ENCODE results near the gene THAP12. TPM values are rescaled to one million over a fixed set of nuclear protein-coding genes. Genes with fewer than 3 reads are reported as not detected.
A peak's percentile ranks its signal among the peaks of the same experiment; 100 is the strongest.
"Not testable (repeated sequence)": the region's sequence is repeated elsewhere in the genome, so short reads cannot be mapped to it uniquely, and the experiment has no call there.

Gene THAP12
- 77.8 and 80.9 TPM in 2 replicates for total RNA-seq

- peaks cover 13% of the 10 kb centered on the region for H3K36me3 Mint-ChIP-seq (ENCODE audit: low read depth)
- no peaks in the 10 kb centered on the region for H3K9me3 Mint-ChIP-seq
- H3K4me1 Mint-ChIP-seq, result peaks cover 40% of the 10 kb centered on the region
- peak within 1 kb of the TSS; percentile 95 for H3K4me3 Mint-ChIP-seq
- DNase-seq, result peak; percentile 99
- peak within 1 kb of the TSS; percentile 91 for H3K27ac Mint-ChIP-seq
- intact Hi-C loops (cut with micrococcal nuclease), result loop anchor here (1.0 to 10.0 kb wide), 6 partner anchors 10 to 424 kb away; no protein-coding TSS in a partner anchor
- H3K27me3 Mint-ChIP-seq, result no peaks in the 10 kb centered on the region
Measured at GRCh38 chr11:76380977-76381719, at the start of gene THAP12, which contains the start of gene GVQW3. THAP12 (minus strand) TSS chr11:76381132; CDS start chr11:76380836, 296 bp downstream. GVQW3 (plus strand) TSS chr11:76381323; CDS start chr11:76381829, 506 bp downstream.

- peaks cover 16% of the 10 kb centered on the region for H3K27me3 Mint-ChIP-seq
- no peak overlapping the region for H3K4me3 Mint-ChIP-seq
- H3K9me3 Mint-ChIP-seq, result no peaks in the 10 kb centered on the region
- no peaks in the 10 kb centered on the region for H3K36me3 Mint-ChIP-seq (ENCODE audit: low read depth)
- intact Hi-C loops (cut with micrococcal nuclease), result no loop called here
- peaks cover 14% of the 10 kb centered on the region for H3K4me1 Mint-ChIP-seq
- no peak overlapping the region for H3K27ac Mint-ChIP-seq
- no peak for DNase-seq
Measured at GRCh38 chr11:76426660-76427059, 45.7 kb upstream of the THAP12 start.

- Mint-ChIP-seq H3K36me3 (ENCODE audit: low read depth) (no peaks in the 10 kb centered on the region), H3K27me3 (peaks cover 16% of the 10 kb centered on the region), H3K27ac (peak overlapping the region; percentile 35), H3K4me1 (peaks cover 14% of the 10 kb centered on the region), H3K4me3 (no peak overlapping the region), H3K9me3 (no peaks in the 10 kb centered on the region)
- intact Hi-C loops (cut with micrococcal nuclease), result loop anchor here (2.0 to 5.0 kb wide), 2 partner anchors 18 to 218 kb away; partner anchors contain the start of gene WNT11
- no peak for DNase-seq
Measured at GRCh38 chr11:76424891-76425290, 44.0 kb upstream of the THAP12 start.

GRCh38 chr11:76424379-76424778, 43.4 kb upstream of the THAP12 start:
- Mint-ChIP-seq H3K27ac (no peak overlapping the region), H3K4me3 (no peak overlapping the region), H3K4me1 (peaks cover 14% of the 10 kb centered on the region), H3K36me3 (ENCODE audit: low read depth) (no peaks in the 10 kb centered on the region), H3K9me3 (no peaks in the 10 kb centered on the region), H3K27me3 (peaks cover 15% of the 10 kb centered on the region)
- DNase-seq, result peak; percentile 59
- intact Hi-C loops (cut with micrococcal nuclease), result loop anchor here (2.0 to 5.0 kb wide), 2 partner anchors 18 to 217 kb away; partner anchors contain the start of gene WNT11

- DNase-seq, result peak; percentile 60
- Mint-ChIP-seq H3K27ac (no peak overlapping the region), H3K27me3 (peaks cover 9% of the 10 kb centered on the region), H3K36me3 (ENCODE audit: low read depth) (no peaks in the 10 kb centered on the region), H3K4me3 (no peak overlapping the region), H3K4me1 (peaks cover 7% of the 10 kb centered on the region), H3K9me3 (no peaks in the 10 kb centered on the region)
- intact Hi-C loops (cut with micrococcal nuclease), result loop anchor here (5.0 kb wide), 1 partner anchor 213 kb away; the partner anchor contains the start of gene WNT11
Measured at GRCh38 chr11:76419896-76420295, 39.0 kb upstream of the THAP12 start.

- no peak overlapping the region for H3K4me3 Mint-ChIP-seq
- peaks cover 19% of the 10 kb centered on the region for H3K27me3 Mint-ChIP-seq
- intact Hi-C loops (cut with micrococcal nuclease), result no loop called here
- no peaks in the 10 kb centered on the region for H3K36me3 Mint-ChIP-seq (ENCODE audit: low read depth)
- H3K9me3 Mint-ChIP-seq, result no peaks in the 10 kb centered on the region
- DNase-seq, result no peak
- H3K4me1 Mint-ChIP-seq, result no peaks in the 10 kb centered on the region
- no peak overlapping the region for H3K27ac Mint-ChIP-seq
Measured at GRCh38 chr11:76415073-76415472, 34.1 kb upstream of the THAP12 start.

GRCh38 chr11:76410851-76411357, 30.0 kb upstream of the THAP12 start:
- DNase-seq, result no peak
- Mint-ChIP-seq H3K27me3 (peaks cover 12% of the 10 kb centered on the region), H3K9me3 (no peaks in the 10 kb centered on the region), H3K27ac (no peak overlapping the region), H3K4me1 (peaks cover 5% of the 10 kb centered on the region), H3K36me3 (ENCODE audit: low read depth) (no peaks in the 10 kb centered on the region), H3K4me3 (no peak overlapping the region)
- intact Hi-C loops (cut with micrococcal nuclease), result no loop called here

- Mint-ChIP-seq H3K4me1 (peaks cover 5% of the 10 kb centered on the region), H3K36me3 (ENCODE audit: low read depth) (no peaks in the 10 kb centered on the region), H3K4me3 (no peak overlapping the region), H3K27ac (no peak overlapping the region), H3K27me3 (peaks cover 8% of the 10 kb centered on the region), H3K9me3 (no peaks in the 10 kb centered on the region)
- no peak for DNase-seq
- intact Hi-C loops (cut with micrococcal nuclease), result no loop called here
Measured at GRCh38 chr11:76408171-76408965, 27.4 kb upstream of the THAP12 start.

- Mint-ChIP-seq H3K36me3 (ENCODE audit: low read depth) (no peaks in the 10 kb centered on the region), H3K4me3 (no peak overlapping the region), H3K4me1 (peaks cover 5% of the 10 kb centered on the region), H3K27ac (no peak overlapping the region), H3K9me3 (no peaks in the 10 kb centered on the region), H3K27me3 (peaks cover 2% of the 10 kb centered on the region)
- intact Hi-C loops (cut with micrococcal nuclease), result no loop called here
- no peak for DNase-seq
Measured at GRCh38 chr11:76406359-76406758, 25.4 kb upstream of the THAP12 start.

GRCh38 chr11:76401484-76401883, 20.6 kb upstream of the THAP12 start:
- intact Hi-C loops (cut with micrococcal nuclease); H3K4me3 Mint-ChIP-seq; H3K4me1 Mint-ChIP-seq; H3K9me3 Mint-ChIP-seq; DNase-seq; H3K36me3 Mint-ChIP-seq (ENCODE audit: low read depth); H3K27ac Mint-ChIP-seq; H3K27me3 Mint-ChIP-seq: not testable (repeated sequence)

GRCh38 chr11:76400967-76401366, 20.0 kb upstream of the THAP12 start:
- DNase-seq, result no peak
- Mint-ChIP-seq H3K36me3 (ENCODE audit: low read depth) (no peaks in the 10 kb centered on the region), H3K9me3 (no peaks in the 10 kb centered on the region)

GRCh38 chr11:76397383-76397782, 16.5 kb upstream of the THAP12 start:
- H3K27me3 Mint-ChIP-seq, result peaks cover 16% of the 10 kb centered on the region
- H3K9me3 Mint-ChIP-seq, result no peaks in the 10 kb centered on the region
- intact Hi-C loops (cut with micrococcal nuclease), result no loop called here
- H3K4me3 Mint-ChIP-seq, result no peak overlapping the region
- no peak for DNase-seq
- no peak overlapping the region for H3K27ac Mint-ChIP-seq
- H3K4me1 Mint-ChIP-seq, result no peaks in the 10 kb centered on the region
- H3K36me3 Mint-ChIP-seq (ENCODE audit: low read depth), result no peaks in the 10 kb centered on the region

More at GRCh38 chr11:76400967-76401366, 20.0 kb upstream of the THAP12 start:
- Mint-ChIP-seq H3K27ac (peak overlapping the region; percentile 19), H3K4me3 (no peak overlapping the region), H3K27me3 (peaks cover 2% of the 10 kb centered on the region), H3K4me1 (no peaks in the 10 kb centered on the region)
- intact Hi-C loops (cut with micrococcal nuclease), result no loop called here

- DNase-seq, result no peak
- intact Hi-C loops (cut with micrococcal nuclease), result no loop called here
- no peak overlapping the region for H3K27ac Mint-ChIP-seq
- no peaks in the 10 kb centered on the region for H3K9me3 Mint-ChIP-seq
- H3K36me3 Mint-ChIP-seq (ENCODE audit: low read depth), result no peaks in the 10 kb centered on the region
- H3K4me1 Mint-ChIP-seq, result no peaks in the 10 kb centered on the region
- H3K4me3 Mint-ChIP-seq, result no peak overlapping the region
- peaks cover 16% of the 10 kb centered on the region for H3K27me3 Mint-ChIP-seq
Measured at GRCh38 chr11:76395296-76395695, 14.4 kb upstream of the THAP12 start.

- Mint-ChIP-seq H3K9me3 (no peaks in the 10 kb centered on the region), H3K4me3 (no peak overlapping the region), H3K4me1 (no peaks in the 10 kb centered on the region), H3K27ac (no peak overlapping the region), H3K27me3 (peaks cover 16% of the 10 kb centered on the region), H3K36me3 (ENCODE audit: low read depth) (no peaks in the 10 kb centered on the region)
- no peak for DNase-seq
- intact Hi-C loops (cut with micrococcal nuclease), result no loop called here
Measured at GRCh38 chr11:76394411-76394810, 13.5 kb upstream of the THAP12 start.

Data from activated CD4-positive, alpha-beta T cell treated with anti-CD3 and anti-CD28 coated beads, Interleukin-2, amount 10 ng/mL, durations not matched to agents 24 days and 14 days (primary cell).